Ishikawa (cell line): ENCODE data around the gene KCTD7.

Source experiments
- CEBPB ChIP-seq: IDR thresholded peaks from 2 replicates; pipeline ENCODE4 v1.6.1; 2012
- CREB1 ChIP-seq: IDR thresholded peaks from 2 replicates; pipeline ENCODE4 v1.6.1; 2012; ENCODE audit warnings: low read depth
- EGR1 ChIP-seq: IDR thresholded peaks from 2 replicates; pipeline ENCODE4 v1.6.1; 2012
- EP300 ChIP-seq: IDR thresholded peaks from 2 replicates; pipeline ENCODE4 v1.6.1; 2012; ENCODE audit warnings: borderline replicate concordance
- FOXM1 ChIP-seq: IDR thresholded peaks from 2 replicates; pipeline ENCODE4 v1.6.1; 2012; ENCODE audit warnings: low read depth, borderline replicate concordance
- MAX ChIP-seq: IDR thresholded peaks from 2 replicates; pipeline ENCODE4 v1.6.1; 2012
- NFIC ChIP-seq: IDR thresholded peaks from 2 replicates; pipeline ENCODE4 v1.6.1; 2012
- RAD21 ChIP-seq: IDR thresholded peaks from 2 replicates; pipeline ENCODE4 v1.6.1; 2012; ENCODE audit warnings: low read depth
- REST ChIP-seq: IDR thresholded peaks from 2 replicates; pipeline ENCODE4 v1.6.1; 2012; ENCODE audit warnings: low read depth, mild to moderate bottlenecking
- TAF1 ChIP-seq: IDR thresholded peaks from 2 replicates; pipeline ENCODE4 v1.6.1; 2012; ENCODE audit warnings: low read depth, mild to moderate bottlenecking
- TCF12 ChIP-seq: IDR thresholded peaks from 2 replicates; pipeline ENCODE4 v1.6.1; 2012; ENCODE audit warnings: low read depth
- TEAD4 ChIP-seq: IDR thresholded peaks from 2 replicates; pipeline ENCODE4 v1.6.1; 2012
- USF1 ChIP-seq: IDR thresholded peaks from 2 replicates; pipeline ENCODE4 v1.6.1; 2012
- YY1 ChIP-seq: IDR thresholded peaks from 2 replicates; pipeline ENCODE4 v1.6.1; 2012; ENCODE audit warnings: low read depth
- ZBTB7A ChIP-seq: IDR thresholded peaks from 2 replicates; pipeline ENCODE4 v1.6.1; 2012; ENCODE audit warnings: low read depth

KCTD7 gene

GRCh38 chr7:66615699-66616098 is 13.0 kb upstream of the KCTD7 start:
- TF ChIP-seq REST (no peak), TAF1 (no peak)

- TF ChIP-seq REST (no peak), TCF12 (no peak), ZBTB7A (no peak), CEBPB (no peak), NFIC (no peak), EP300 (no peak), USF1 (no peak), TEAD4 (no peak), FOXM1 (no peak), RAD21 (no peak), CREB1 (no peak), YY1 (no peak), EGR1 (no peak), TAF1 (no peak), MAX (no peak)
Observed at GRCh38 chr7:66617295-66617694, 11.4 kb upstream of the KCTD7 start.

GRCh38 chr7:66626331-66626934 is 2.2 kb upstream of the KCTD7 start:
- TF ChIP-seq ZBTB7A (no peak), EP300 (no peak), REST (no peak), RAD21 (no peak), CREB1 (no peak), TEAD4 (no peak), MAX (no peak), CEBPB (no peak), TAF1 (no peak), EGR1 (no peak), NFIC (no peak), YY1 (no peak), USF1 (no peak), FOXM1 (no peak), TCF12 (no peak)

- no peak for TF ChIP-seq FOXM1
- no peak for TF ChIP-seq YY1
- TF ChIP-seq TCF12 = no peak
- no peak for TF ChIP-seq EP300
- no peak for TF ChIP-seq CREB1
- TF ChIP-seq NFIC = no peak
- TF ChIP-seq REST = no peak
- TF ChIP-seq MAX = no peak
- no peak for TF ChIP-seq TEAD4
- TF ChIP-seq USF1 = no peak
- TF ChIP-seq ZBTB7A = no peak
- TF ChIP-seq RAD21 = no peak
- TF ChIP-seq EGR1 = no peak
- TF ChIP-seq CEBPB = no peak
- TF ChIP-seq TAF1 = no peak
Observed at GRCh38 chr7:66627151-66627681, 1.5 kb upstream of the KCTD7 start.
